Astrocyte of the spinal cord (primary cell): ENCODE measurements around the gene NES.

Source experiments
- DNase-seq: peaks from one replicate; pipeline ENCODE4 v3.0.0; 2011; ENCODE audit warnings: low read depth, low spot score
- H3K4me3 ChIP-seq: 2 replicates; pipeline ENCODE4 v1.5.1; 2011; ENCODE audit warnings: low read depth, mild to moderate bottlenecking, low read length, moderate library complexity
- CTCF ChIP-seq: IDR thresholded peaks from 2 replicates; pipeline ENCODE4 v1.5.1; 2012; ENCODE audit warnings: low read depth, mild to moderate bottlenecking, low read length, inconsistent platforms
- in situ Hi-C: cut with HindIII; loops from 2 replicates; pipeline ENCODE4 v1.10.0; 2017; ENCODE audit warnings: low sequenced_read_pairs

Gene NES

GRCh38 chr1:156652992-156653355 is 24.2 kb downstream of the NES start:
- no peak overlapping the region for H3K4me3 ChIP-seq
- no peak for DNase-seq
- in situ Hi-C loops = no loop called here
- TF ChIP-seq CTCF = no peak

- no peak for DNase-seq
- H3K4me3 ChIP-seq = no peak overlapping the region
- TF ChIP-seq CTCF = no peak
- in situ Hi-C loops = no loop called here
Observed at GRCh38 chr1:156652131-156652991, 24.8 kb downstream of the NES start.

- no peak for DNase-seq
- TF ChIP-seq CTCF = no peak
- in situ Hi-C loops = no loop called here
- H3K4me3 ChIP-seq = no peak overlapping the region
Observed at GRCh38 chr1:156648951-156649350, 28.3 kb downstream of the NES start.

- no peak for TF ChIP-seq CTCF
- DNase-seq = no peak
- in situ Hi-C loops = no loop called here
- H3K4me3 ChIP-seq = no peak overlapping the region
Observed at GRCh38 chr1:156648496-156648895, 28.7 kb downstream of the NES start.

GRCh38 chr1:156647351-156647750 is 29.9 kb downstream of the NES start:
- in situ Hi-C loops = no loop called here
- no peak for DNase-seq
- no peak for TF ChIP-seq CTCF
- H3K4me3 ChIP-seq = no peak overlapping the region

GRCh38 chr1:156646738-156647211 is 30.4 kb downstream of the NES start:
- in situ Hi-C loops = no loop called here
- DNase-seq = no peak
- no peak overlapping the region for H3K4me3 ChIP-seq
- no peak for TF ChIP-seq CTCF
